BE2C (cell line): ENCODE data around the gene LZTS2.

Experiments used
- DNase-seq: peaks from one replicate; pipeline ENCODE4 v3.0.0-alpha.2; 2020
- H3K27me3 ChIP-seq: fragments of 250-450 bp; sonication (Bioruptor Pico); 2 replicates; pipeline ENCODE4 v1.5.1; 2020; ENCODE audit warnings: mild to moderate bottlenecking
- H3K36me3 ChIP-seq: fragments of 250-450 bp; sonication (Bioruptor Pico); 2 replicates; pipeline ENCODE4 v1.5.1; 2020; ENCODE audit warnings: mild to moderate bottlenecking
- H3K4me1 ChIP-seq: fragments of 250-450 bp; sonication (Bioruptor Pico); 2 replicates; pipeline ENCODE4 v1.5.1; 2020
- H3K4me3 ChIP-seq: 2 replicates; pipeline ENCODE4 v1.5.1; 2011; ENCODE audit warnings: low read depth, low read length
- H3K9me3 ChIP-seq: fragments of 250-450 bp; sonication (Bioruptor Pico); 2 replicates; pipeline ENCODE4 v1.5.1; 2020
- CTCF ChIP-seq: IDR thresholded peaks from 2 replicates; pipeline ENCODE4 v1.5.1; 2012; ENCODE audit warnings: mild to moderate bottlenecking, low read depth, low read length

Gene LZTS2

DNA sequence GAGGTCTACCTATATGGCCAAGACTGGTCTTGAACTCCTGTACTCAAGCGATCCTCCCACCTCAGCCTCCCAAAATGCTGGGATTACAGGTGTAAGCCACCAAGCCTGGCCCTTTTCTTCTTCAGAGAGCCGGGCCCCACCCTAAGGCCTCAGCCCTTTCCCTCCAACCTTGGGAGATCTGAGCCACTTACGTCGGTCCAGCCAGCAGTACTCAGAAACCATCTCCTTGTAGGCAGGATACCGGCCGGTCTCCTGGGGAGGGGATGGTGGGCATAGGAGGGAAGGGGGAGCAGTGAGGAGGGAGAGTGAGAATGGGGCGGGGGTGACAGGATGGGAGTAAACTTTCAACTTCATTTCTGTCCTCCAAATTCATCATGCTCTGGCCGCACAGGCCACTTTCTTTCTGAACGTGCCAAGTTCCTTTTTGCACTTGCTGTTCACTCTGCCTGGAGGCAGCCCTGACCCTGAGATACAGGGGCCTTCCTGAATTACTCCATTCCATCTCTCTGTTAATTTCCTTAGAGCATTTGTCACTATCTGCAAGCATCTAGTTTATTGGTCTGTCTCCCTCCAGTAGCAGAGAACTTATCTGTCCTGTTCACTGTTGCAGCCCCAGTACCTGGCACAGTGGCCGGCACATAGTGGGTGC is 20.9 kb downstream of the LZTS2 start:
- no peak for TF ChIP-seq CTCF
- Histone ChIP-seq H3K4me3 (no peak overlapping the region), H3K9me3 (no peaks in the 10 kb centered on the region), H3K36me3 (no peaks in the 10 kb centered on the region), H3K27me3 (no peaks in the 10 kb centered on the region), H3K4me1 (peaks cover 3% of the 10 kb centered on the region; the same call in 1 of the 2 replicates)
- no peak for DNase-seq

DNA sequence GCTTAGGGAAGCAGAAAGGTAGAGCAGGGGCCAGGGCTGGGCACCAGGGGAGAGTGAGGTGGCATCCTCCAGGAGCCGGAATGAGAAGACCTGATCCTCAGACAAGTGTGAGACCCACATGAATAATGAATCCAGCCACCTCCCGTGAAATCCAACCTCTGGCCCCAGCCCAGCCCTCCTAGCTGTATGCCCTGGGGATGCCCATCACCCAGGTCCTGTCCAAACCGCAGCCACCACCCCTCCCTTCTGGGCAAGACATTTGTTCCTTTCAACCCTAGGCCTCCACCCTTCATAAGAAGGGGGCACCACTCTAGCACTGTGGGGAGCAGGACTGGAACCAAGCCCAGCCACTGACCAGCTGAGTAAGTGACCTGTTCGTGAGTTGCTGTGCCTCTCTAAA is 21.6 kb downstream of the LZTS2 start:
- DNase-seq = no peak
- Histone ChIP-seq H3K4me1 (peaks cover 3% of the 10 kb centered on the region; the same call in 1 of the 2 replicates), H3K4me3 (no peak overlapping the region), H3K36me3 (no peaks in the 10 kb centered on the region), H3K27me3 (no peaks in the 10 kb centered on the region), H3K9me3 (no peaks in the 10 kb centered on the region)
- no peak for TF ChIP-seq CTCF

- H3K36me3 ChIP-seq = no peaks in the 10 kb centered on the region
- TF ChIP-seq CTCF = no peak
Observed at GRCh38 chr10:101021692-101022251, 22.2 kb downstream of the LZTS2 start.

GRCh38 chr10:101022967-101023705 is 23.5 kb downstream of the LZTS2 start:
- Histone ChIP-seq H3K4me3 (no peak overlapping the region), H3K36me3 (no peaks in the 10 kb centered on the region), H3K4me1 (peaks cover 6% of the 10 kb centered on the region), H3K27me3 (no peaks in the 10 kb centered on the region), H3K9me3 (no peaks in the 10 kb centered on the region)
- DNase-seq = no peak
- TF ChIP-seq CTCF = no peak

More at GRCh38 chr10:101021692-101022251, 22.2 kb downstream of the LZTS2 start:
- no peaks in the 10 kb centered on the region for H3K27me3 ChIP-seq
- no peak overlapping the region for H3K4me3 ChIP-seq
- no peaks in the 10 kb centered on the region for H3K9me3 ChIP-seq
- H3K4me1 ChIP-seq = peaks cover 5% of the 10 kb centered on the region
- DNase-seq = no peak

- DNase-seq = no peak
- H3K4me1 ChIP-seq = peaks cover 15% of the 10 kb centered on the region
- no peak overlapping the region for H3K4me3 ChIP-seq
- H3K27me3 ChIP-seq = no peaks in the 10 kb centered on the region
- H3K36me3 ChIP-seq = no peaks in the 10 kb centered on the region
- no peak for TF ChIP-seq CTCF
- no peaks in the 10 kb centered on the region for H3K9me3 ChIP-seq
Observed at GRCh38 chr10:101027106-101027720, 27.6 kb downstream of the LZTS2 start.
